COR-L47 (cell line): ENCODE measurements around the gene NEDD4L.

Experiments used
- DNase-seq: peaks from one replicate; lab custom pipeline; 2025; lab: John Stamatoyannopoulos, UW

NEDD4L gene

DNA sequence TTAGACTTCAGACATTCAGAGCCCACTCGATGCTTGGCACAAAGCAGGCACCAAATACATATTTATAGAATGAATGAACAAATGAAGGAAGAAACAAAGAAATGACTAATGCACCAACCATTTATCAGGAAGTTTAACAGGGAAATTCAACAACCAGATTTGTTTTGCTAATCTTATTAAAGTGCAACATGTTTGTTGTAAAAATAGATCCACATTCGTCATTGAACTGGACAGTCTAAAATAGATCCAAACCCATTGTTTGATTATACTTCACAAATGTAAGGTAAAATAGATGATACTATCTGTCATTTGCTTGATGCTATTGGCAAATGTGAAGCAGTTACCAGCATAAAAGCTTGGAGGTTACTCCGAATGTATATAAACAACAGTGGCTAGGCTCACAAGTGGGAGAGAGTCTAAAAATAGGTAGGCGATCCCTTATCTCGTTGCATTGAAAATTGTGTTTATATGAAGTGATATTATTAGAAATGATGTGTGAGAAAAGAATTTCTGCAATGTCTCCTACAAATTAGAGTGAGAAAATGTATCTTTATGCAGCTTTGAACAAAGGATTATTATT is 246.2 kb downstream of the NEDD4L start:
- no peak for DNase-seq

DNA sequence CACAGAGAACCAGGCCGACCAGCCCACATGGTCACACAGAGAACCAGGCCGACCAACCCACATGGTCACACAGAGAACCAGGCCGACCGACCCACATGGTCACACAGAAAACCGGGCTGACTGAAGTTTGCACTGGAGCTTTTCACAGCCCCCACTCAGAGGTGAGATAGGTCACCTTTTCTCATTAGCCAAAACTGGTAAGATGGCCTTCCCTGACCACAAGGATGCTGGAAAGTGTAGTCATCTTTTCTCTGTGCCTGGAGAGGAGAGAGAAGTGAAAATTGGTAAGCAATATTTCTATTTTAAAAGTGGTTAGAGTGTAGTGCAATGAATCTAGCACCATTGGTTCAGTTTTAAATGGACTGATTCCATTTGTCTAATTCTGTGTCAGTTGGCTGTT is 247.1 kb downstream of the NEDD4L start:
- DNase-seq = no peak

DNA sequence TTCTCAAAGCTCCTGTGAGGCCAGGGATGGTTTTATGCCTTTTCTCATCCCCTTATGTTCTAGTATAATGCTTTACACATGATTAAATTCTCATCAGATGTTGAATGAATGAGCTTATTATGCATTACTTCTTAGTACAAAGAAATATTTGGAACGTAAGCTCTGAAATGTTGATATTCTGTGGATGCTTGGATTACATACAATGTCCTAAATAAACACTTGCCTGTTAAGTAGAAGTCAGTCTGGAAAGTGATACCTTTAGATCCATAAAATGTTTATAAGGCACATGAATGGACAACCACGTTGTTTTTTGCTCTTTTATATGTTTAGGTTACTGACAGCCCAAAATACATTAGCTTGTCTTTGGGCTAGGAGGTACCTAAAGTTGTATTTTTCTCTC is 248.6 kb downstream of the NEDD4L start:
- no peak for DNase-seq

DNA sequence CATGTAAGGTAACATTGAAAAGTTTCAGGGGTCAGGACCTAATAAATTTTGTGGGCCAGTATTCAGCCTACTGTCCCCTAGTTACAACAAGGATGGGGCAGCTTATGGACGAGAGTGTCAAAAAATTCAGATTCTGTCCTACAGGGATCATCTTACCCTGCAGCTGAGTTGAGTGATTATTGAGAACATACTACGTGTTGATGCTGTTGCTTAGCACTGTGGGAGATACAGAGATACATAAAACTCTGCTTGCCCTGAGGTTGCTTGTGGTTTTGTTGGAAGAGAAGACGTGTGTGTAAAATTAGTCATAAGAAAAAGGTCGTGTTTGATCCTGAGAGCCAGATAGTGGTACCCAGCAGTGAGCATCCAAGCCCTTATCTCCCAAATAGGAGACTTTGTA is 253.2 kb downstream of the NEDD4L start:
- DNase-seq = no peak

DNA sequence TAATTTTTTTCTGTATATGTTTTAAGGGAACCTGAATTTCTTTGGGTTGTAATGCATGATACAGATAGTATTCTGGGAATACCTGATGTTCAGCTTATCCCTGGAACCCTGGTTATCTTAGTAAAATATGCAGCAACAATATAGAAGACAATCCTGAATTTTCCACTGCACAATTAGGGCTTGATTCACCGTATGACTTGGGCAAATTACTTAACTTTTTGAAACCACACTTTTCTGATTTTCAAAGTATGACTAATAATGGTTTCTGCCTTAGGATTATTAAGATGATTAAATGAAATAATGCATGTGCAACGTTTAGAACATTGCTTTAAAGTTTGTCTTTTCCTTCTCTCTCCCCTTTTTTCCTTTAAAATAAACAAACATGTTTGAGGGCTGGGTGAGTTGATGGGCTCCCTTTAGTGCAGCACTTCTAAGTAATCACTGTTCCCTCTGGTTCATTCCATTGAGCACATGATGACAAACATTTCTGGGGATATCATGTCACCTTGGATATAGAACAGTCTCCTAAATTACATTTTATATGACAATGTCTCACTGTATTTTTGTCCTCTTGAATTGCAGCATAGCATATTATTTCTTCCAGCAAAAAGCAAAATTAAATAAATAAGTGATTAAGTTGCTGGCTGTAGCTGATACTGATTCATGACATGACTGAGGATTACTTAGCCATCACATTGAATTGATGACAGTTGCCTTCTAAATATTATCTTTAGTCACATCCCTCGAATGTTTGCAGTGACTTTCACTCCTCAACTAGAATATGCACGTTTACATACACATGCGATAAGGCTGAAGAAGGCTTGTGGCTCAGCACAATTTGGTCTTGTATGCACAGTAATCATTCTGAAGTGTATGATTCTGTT is 254.5 kb downstream of the NEDD4L start:
- no peak for DNase-seq

DNA sequence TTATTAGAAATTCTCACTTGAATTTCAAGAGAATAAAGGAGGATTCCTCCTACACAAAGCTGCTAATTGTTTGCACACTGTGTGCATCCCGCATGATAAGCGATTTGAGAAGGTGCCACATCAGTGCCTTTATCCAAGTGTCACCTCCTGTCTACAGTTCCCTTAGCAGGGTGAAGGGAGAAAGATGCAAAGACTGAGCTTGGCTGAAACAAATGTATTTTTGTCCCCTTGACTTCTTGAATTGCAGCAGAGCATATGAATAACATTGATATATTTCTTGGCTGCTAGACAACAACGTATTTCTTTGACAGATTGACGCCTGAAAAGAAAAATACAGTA is 255.1 kb downstream of the NEDD4L start:
- DNase-seq = no peak

DNA sequence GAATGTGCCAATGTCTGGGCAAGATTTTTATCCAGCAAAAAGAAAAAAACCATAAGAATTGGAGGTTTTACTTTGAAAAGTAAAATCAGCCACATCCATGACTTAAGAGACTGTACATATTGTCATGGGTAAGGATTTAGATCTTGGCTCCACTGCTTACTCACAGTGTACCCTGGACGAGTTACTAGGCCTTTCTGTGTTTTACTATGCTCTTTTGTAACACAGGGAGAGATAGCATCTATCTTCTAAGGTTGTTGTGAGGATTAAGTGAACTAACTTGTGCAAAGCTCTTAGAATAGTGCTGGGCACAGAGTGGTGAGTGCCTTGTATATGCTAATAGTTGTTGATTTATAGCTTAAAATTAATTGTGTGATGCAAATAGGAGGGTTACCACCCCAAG is 255.9 kb downstream of the NEDD4L start:
- DNase-seq = no peak

DNA sequence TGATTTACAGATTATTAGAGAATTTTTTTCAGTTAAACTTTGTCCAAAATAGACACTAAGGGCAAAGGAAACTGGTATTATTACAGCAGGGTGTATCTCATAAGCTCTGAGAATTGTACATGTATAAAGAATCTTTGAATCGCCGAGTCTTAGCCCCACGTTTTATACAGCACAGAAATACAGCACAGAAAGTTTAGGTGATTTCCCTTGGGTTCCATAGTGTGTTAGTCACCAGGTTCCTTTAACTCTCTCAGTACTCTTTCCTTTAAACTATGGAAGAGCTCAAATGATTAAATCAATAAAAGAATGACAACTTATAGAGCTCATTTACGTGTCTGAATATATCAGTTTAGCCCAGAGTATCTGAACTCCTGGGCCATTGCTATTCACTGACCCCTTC is 256.8 kb downstream of the NEDD4L start:
- DNase-seq = no peak

DNA sequence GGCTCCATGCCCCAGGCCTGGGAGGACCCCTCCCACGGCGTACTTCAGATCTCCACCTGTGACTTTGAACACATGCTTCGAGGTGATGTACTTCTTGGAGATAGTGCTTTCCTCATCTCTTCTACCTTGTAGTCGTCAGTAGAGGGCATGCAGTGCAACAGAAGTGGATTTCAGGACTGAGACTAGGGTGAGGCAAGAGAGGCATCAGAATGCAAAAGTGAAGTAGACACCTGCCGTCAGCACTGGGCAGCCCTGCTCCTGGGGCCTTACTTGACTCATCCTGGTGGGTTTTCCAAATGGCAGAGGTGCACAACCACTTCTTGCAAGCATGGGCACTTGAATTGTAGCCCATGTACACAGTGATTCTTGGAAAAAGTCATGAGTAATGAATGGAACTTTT is 258.8 kb downstream of the NEDD4L start:
- no peak for DNase-seq

DNA sequence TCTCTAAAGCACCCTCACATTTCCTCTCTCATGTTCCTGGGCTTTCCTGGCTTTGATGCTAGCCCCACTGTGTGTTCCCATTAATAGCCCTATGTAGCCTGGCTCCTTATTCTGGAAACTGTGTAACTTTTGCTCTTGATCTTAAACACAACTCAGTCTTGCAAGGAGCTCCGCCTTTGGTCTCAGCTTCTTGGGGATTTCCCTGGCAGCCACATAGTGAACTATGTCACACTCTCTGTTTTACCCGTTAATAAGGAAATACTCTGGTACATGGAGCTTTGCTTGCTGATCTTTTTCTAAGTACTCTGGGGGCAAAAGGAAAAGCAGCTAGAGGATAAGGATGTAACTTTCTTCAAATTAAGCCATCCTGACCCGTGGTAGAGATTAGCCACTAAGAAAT is 259.3 kb downstream of the NEDD4L start:
- no peak for DNase-seq

DNA sequence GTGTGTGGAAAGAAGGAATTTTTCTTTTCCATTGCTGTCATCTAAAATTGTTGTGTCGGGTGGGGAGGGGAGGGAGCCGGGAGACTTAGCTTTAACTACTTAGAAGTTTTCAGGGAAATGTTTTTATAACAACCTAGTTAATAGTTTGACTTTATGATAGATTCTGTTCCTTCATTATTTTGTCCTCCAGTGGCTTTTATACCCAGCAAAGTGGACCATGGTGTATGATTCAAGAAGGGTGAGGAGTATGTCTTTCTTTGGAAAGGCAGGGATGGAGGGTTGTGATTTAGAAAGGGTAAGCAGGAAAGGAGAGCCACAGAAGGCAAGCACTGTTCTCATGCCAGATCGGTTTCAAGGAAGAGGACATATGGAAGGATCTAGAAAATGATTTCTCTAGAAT is 261.8 kb downstream of the NEDD4L start:
- DNase-seq = no peak

DNA sequence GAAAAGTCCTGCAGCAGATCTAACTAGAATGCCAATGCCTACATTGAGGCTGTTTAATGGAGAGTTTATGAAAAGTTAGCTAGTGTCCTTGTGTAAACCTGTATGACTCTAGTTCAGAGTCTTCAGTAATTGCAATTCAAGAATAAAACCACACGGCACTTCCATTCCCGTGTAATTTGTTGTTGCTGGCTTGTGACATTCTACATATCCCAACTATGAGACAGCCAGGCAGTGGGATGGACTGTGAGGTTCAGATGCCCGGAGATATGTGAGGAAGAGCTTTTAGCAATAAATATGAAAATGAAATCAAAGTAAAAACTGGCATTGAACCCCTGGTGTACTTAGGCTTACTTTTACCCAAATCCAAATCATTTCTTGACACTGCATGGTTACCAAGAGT is 263.4 kb downstream of the NEDD4L start:
- no peak for DNase-seq

DNA sequence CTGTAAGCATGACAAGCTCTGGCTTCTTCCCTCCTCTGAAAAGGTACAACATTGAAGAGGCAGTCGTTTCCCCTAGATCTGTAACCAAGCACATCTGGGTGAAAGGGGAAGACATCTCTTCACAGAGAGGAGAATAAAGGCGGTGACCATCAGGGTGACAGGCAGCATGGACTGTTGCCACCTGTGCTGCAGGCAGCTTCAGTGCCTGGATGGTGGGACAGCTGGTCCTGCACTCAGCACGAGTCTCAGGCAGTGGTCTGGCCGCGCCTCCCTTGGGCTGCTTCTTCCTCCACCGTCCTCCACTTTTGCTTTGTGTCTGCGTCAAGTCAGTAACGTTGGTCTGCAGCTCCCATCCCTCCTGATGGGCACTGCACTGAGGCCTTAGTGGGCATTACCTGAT is 264.4 kb downstream of the NEDD4L start:
- DNase-seq = no peak

DNA sequence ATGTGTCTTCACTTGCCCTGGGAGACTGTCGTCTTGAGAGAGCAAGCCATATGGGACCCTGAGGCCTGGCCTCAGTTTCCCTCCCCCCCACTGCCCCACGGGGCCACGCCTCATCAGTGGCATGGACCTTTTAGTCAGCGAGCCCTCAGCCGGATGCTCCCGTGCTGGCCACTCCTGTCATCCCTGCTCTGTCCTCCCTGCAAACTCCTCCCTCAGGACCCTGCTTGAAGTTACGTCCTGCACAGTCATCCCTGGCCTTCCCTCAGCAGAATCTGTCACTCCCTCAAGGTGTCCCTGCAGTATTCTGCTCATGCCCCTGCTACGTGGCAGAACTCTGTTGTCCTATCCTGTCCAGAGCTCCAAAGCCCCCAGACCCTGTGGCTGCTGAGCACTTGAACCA is 265.1 kb downstream of the NEDD4L start:
- no peak for DNase-seq

DNA sequence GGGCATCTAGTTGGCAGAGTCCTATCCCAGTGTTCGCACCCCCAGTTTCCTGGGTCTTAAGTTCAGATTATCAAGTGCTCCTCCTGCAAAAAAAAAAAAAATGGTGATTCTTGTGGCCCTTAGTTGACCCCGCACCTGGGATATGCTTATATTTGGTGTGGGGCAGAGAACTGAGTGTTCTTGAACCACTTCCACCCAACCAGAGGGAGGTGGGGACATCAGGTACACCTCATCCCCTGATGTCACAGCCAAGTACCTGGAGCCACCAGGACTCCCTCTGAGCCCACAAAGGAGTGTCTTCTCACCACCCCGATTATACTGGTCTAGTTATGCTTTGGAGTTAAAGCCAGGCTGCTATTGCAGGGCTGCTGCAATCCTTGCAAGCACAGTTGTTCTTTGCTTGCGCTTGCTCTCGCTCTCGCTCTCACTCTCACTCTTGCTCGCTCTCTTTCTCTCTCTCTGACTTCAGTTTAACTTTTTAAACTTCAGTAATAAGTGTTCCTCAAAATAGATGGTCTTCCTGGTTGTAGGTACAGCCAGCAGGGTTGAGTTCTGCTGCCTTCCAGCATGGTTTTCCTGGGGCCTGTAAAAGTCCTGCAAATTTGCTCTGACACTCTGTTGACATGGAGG is 265.7 kb downstream of the NEDD4L start:
- no peak for DNase-seq

DNA sequence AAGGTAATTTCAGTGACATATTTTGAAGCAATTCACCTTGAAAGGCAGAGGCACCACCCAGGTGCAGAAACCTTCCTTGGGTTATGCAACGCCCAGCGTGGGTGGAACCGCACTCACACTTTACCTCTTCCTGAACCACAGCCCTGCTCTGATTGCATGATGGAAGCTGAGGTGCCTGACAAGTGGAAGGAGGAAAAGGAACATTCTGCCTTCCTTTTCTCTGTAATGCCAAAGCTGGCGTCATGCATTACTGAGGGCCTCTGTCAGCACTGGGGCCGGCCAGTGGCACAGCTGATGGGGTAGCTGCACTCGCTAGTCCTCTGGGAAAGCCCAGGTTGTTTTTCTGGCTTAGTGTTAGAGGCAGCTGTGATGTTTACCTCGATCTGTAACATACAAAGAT is 266.5 kb downstream of the NEDD4L start:
- DNase-seq = no peak

DNA sequence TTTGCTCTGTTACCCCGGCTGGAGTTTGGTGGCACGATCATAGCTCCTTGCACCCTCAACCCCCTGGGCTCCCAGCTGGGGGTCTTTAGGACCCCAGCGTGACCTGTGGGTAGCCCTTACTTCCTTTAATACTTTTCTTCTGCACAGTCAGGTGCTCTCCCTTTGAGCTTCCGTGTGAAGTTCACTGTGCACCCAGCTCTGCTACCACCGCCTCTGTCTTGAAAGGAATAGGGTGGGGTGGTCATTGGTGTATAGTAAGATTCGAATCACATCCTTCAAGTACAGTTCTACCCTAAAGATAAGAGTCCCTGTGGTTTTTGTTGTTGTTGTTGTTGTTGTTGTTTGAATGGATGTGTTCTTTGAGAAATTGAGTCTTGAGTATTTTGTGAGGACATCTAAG is 267.4 kb downstream of the NEDD4L start:
- no peak for DNase-seq

DNA sequence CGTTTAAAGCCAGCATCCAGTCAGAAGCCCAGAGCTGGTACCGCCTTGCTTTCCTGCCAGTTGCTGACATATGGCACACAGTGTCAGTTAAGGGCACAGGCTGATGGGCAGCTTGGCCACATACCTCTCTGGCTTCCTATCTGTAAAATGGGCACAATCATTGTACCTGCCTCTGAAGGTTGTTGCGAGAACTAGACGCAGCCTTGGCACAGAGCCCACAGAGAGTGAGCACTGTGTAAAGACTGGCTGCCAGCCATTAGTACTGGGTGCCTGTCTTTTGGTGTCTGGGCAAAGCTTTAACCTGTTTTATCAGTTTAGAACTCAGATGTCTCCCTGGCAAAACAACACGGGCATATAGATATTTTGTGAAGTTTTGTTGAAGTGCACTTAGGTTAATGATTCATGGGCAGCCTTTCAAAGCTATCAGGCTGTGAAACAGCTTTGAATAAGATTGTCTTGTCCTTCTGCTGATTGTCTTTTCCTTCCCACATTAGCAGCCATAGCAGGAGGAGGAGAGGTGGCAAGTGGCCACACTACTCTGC is 269.5 kb downstream of the NEDD4L start:
- DNase-seq = no peak

DNA sequence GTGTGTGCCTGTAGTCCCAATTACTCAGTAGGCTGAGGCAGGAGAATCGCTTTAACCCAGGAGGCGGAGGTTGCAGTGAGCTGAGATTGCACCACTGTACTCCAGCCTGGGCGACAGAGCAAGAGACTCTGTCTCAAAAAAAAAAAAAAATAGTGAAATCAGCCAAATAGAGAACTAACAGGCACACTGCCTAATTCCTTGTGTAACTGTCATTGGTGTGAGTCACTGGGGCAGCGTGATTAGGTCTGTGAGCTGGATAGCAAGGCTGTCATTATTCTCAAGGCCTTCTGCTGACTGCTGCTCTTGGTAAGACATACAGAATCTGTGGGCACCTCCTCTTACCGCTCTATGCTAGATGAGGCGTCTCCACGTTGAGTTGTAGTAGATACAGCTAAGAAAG is 270.3 kb downstream of the NEDD4L start:
- DNase-seq = no peak

DNA sequence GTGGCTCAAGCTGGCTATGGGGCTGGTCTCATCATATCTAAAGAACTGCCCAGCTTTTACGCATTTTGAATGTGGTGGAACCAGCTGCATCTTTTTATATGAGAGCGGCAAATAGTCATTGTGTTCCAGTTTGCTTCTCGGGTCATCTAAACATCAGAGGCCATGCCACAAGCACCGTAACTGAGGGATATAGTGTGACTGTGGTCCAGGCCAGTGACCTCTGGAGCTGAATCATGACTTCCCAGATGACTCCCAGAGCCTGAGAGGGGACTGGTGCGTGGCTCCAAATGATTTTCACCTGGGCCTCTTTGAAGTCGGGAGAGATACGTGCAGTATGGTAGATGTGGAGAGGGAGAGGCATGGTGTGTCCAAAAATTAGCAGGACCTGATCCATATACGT is 271.0 kb downstream of the NEDD4L start:
- no peak for DNase-seq

DNA sequence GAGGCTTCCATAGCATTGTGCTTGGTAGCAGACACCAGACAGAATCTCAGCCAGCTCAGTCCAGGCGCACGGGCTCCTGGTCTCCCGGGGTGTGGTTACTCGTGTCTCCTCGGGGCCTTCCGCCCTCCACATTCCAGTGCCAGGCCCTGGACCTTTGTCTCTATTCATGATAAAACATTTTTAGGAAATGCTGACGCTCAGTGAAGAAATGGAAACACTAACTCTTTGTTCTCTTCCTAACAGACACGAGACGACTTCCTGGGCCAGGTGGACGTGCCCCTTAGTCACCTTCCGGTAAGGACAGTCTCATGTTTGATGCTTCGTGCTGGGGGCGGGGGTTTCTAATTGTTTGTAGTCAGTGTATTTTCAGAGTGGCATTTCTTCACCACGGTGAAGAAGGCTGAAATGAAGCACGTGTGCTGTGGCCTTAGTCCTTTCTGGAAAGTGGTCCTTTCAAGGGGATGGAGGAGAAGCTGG is 271.8 kb downstream of the NEDD4L start:
- no peak for DNase-seq

DNA sequence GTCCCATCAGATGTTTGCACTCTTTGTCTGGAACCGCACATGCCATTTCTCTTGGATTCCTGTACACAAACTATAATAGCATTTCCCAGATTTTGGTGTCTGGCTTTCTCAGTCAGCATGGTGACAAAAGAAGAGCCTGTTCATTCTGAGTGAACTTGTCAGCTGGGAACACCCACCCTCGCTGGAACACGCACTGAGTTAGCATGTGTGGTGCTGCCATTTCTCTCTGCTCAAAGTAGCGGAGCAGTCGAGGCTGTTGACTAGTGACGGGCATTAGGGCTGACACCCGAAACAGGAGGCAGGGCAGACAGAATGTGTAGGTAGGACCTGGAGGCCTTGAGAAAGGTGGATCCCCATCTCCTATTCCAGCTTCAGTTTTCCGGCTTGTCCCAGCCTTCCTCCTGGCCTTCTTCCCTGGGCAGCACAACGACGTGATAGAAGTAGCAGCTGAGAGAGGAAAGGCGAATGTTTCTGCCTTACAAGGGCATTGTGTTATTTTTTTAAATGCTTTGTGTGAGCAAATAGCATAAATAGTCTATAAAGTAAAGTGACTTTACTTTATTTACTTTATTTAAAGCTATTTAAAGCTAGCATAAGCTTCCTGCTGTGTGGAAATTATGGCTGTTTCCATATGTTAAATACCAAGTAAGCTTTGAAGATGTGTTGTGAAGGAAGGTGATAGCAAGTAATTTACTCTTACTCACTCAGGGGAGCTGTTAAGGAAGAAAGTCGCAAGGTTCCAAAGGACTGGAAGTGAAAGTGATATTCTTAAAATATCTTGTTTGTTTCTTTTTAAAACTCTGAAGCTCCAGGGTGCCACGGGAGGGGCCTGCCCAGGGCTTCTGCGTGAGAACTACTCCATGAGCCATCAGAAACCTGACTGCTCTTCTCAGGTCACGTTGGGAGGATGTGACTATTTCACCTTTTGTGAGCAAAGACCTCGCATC is 272.6 kb downstream of the NEDD4L start:
- no peak for DNase-seq
